GM21737 (cell line): ENCODE measurements around the gene EIF2A.
A peak's percentile ranks its signal among the peaks of the same experiment; 100 is the strongest.

Experiments used
- ATAC-seq: cut with Tn5 transposase; IDR thresholded peaks from one replicate; pipeline ENCODE4 v1.9.1; 2021; ENCODE audit warnings: mild to moderate bottlenecking, moderate library complexity; ENCODE audit not compliant: unreplicated experiment

EIF2A gene

DNA sequence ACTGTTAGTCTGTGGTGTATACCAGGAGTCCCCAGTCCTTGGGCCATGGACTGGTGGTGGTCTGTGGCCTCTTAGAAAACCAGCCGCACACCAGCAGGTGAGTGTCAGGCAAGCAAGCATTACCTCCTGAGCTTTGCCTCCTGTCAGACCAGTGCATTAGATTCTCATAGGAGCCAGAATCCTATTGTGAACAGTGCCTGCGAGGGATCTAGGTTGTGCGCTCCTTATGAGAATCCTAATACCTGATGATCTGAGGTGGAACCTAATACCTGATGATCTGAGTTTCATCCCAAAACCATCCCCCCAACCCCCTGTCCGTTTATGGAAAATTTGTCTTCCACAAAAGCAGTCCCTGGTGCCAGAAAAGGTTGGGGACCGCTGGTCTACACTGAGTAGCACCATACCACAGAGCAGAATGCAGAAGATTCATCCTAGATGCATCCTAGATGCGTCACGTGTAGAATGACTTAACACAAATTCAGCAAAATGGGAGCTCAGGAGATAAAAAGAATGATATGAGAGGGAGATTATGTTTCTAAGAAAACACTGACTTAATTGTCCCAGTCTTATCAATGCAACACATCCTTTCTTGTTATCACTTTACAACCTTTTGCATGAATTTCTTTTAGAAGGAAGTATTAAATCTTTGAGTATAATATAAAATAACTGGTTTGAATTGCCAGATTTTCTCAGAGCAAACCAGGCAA lies 85.1 kb downstream of the EIF2A start:
- no peak for ATAC-seq

DNA sequence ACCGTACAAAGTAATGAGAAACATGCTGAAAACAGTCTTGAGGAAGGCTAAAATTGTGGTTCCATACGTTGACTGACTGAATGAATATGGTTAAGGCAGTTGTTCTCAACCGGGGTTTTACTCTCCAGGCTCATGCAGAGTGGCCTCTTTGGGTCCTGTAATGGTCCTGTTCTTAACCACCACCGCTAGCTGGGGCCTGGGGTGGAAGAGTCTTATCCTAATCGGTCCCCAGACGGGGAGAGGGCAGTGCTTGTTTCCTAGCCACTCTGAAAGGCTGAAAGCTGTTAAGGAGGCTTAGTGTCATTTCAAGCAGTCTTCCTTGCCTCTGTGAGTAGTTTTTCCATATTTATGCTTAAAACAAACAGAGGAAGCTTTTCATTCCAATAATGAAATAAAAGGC lies 88.5 kb downstream of the EIF2A start:
- no peak for ATAC-seq

DNA sequence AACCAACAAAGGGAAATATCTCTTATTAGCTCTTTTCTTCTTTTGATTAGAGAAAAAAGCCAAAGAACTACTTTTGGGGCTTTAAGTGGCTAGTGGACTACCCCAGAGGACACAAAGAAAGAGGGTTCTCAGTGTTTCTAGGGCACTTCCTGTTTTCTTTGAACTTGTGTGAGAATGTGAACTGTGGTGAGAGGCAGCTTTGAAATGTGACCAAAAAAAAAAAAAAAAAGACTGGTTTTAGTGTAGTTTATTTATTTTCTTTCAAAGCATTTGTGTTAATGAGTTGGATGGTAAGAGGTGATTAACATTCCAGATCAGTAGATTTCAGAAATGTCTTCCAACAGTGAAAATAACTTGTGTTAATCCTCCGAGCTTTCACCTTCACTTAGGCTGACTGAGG lies 88.9 kb downstream of the EIF2A start:
- peak; percentile 60 for ATAC-seq
